HG02970 (cell line): ENCODE measurements around the gene DYNC1I1.

ENCODE experiments used
- ATAC-seq: cut with Tn5 transposase; IDR thresholded peaks from one replicate; pipeline ENCODE4 v1.9.1; 2021; ENCODE audit warnings: mild to moderate bottlenecking, moderate library complexity, moderate number of reproducible peaks; ENCODE audit not compliant: unreplicated experiment, low FRiP score

The DYNC1I1 gene

DNA sequence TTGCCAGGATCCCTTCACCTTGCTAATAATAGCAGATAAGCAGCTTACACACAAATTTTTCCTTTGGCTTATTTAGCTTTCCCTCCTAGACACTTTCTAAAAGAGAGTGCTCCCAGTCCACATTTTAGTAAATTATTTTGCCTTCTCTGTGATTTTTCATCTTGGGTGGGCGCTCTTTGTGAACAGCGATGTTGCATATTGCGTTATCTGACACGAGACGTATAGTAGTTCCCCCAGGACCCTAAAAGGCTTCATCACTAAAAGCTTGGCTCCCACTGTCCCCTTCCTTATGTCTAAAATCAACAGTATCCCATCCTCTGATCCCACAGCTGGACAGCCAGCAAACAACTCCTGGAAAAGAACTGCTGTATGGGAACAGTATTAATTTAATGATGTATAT is 232.9 kb downstream of the DYNC1I1 start:
- ATAC-seq, result no peak

GRCh38 chr7:96009148-96009547 is 236.8 kb downstream of the DYNC1I1 start:
- ATAC-seq, result no peak

DNA sequence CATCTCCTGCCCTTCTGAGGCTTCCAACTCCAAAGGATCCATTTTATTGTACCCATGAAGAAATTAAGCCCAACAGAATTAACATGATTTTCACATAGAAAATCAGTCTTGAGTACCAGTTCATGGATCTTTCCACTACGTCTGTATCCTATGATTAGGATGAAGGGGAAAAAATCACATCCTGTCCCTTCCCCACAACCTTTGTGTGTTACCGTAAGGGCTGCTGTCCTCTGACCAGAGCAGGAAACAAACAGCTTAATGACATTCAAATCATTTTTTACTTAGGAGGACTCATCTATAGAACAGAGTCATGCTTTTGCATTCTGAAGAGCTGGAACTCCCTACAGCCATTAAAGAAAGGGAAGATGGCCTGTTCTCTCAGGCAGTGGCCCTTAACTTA is 241.5 kb downstream of the DYNC1I1 start:
- ATAC-seq, result no peak

DNA sequence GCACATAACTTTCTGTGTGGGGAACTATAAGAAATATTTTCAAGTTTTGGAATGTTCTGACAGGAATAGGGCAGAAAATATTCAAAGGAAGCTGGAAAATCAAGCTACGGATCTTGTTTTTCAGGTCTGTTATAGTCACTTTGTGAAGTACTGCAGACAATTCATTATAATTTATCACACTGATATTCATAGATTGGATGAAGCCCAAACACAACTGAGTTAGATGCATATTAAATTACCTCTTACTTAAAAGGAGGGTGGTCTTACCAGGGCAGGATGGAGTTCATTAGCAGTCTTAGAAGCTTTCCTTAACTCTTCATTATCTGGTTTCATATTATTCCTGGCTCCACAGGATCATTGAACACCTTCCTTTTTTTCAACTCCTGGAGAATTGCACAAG is 242.3 kb downstream of the DYNC1I1 start:
- ATAC-seq, result no peak

DNA sequence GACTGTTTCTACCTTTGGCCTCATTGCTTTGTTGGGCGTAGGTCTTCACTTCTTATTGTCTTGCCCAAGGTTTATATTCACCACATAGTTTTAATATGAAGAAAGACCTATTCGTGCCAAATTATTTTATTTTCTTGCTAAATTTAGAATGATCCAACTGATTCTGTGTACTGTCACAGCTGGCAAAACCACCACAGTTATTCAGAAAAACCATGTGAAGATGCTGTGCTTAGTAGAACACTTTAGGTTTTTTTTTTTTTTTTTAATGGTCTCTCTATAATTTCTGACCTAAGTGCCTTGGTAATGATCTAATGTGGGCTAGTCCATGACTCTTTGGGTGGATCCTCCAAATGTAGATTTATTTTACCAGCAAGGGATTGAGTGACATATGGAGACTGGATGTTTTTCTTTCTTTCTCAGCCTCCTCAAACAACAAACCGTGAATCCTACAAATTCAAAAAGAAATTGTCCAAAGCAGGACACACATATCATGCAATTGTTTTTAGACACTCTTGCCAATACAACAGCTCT is 243.8 kb downstream of the DYNC1I1 start:
- ATAC-seq, result no peak

GRCh38 chr7:96016735-96017134 is 244.4 kb downstream of the DYNC1I1 start:
- no peak for ATAC-seq

GRCh38 chr7:96017877-96018276 is 245.5 kb downstream of the DYNC1I1 start:
- no peak for ATAC-seq

- no peak for ATAC-seq
These were observed 249.2 kb downstream of the DYNC1I1 start for GRCh38 chr7:96021568-96021967.

DNA sequence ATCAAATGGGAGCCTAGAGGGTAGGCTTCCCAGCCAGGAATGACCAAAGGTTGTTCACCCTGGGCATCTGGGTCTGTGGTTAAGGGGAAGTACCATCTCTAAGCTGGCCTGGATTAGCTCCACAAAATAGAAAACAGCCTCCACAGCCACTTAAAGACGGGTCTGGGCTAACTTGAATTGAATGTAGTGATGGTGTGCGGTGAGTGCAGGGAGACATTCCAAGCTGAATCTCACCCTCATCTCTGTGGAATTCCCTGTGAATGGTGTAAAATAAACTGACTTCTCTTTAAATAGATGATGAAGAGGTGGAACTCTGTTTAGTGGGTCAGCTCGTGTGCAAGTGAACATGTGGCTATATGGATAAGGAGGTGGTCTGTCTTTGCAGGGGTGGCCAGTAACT is 251.0 kb downstream of the DYNC1I1 start:
- ATAC-seq, result no peak

DNA sequence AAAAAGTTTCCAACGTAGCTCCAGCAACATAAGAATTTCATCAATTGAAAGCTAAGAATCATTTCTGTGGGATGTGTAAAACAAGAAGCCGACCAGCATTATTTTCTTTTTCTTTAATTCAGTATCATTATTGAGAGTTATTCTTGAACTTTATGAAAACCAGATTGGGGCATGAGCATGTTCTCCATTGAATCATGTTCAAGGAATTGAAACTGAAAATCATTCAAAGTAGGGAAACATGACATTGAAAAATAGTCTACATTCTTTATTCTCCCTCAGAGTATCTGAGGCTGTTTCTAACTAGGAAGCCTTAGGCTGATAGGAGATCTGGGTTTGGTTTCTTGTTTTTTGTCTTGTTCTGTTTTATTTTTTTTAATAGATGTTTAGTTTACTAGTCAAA is 253.7 kb downstream of the DYNC1I1 start:
- ATAC-seq, result no peak

DNA sequence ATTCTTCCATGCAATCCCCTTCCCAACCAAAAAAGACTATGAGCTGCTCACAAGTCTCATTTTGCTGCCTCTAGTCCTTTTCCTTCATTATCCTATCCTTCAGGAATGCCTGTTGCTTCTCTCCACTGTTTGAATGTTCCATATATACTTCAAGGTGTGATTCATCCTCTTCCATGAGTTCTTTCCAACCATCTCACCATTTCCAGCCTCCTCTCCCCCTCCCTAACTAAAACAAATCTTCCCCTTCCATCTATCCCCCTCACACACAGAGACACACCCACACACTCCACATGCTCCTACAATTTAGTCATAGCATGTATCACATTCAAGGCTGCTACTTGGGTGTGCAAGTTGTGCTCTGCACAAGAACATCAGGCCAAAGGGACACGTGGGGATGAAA is 254.3 kb downstream of the DYNC1I1 start:
- ATAC-seq, result no peak

- ATAC-seq, result no peak
These were observed 256.4 kb downstream of the DYNC1I1 start for GRCh38 chr7:96028729-96029128.

GRCh38 chr7:96033009-96033598 is 260.8 kb downstream of the DYNC1I1 start:
- no peak for ATAC-seq

DNA sequence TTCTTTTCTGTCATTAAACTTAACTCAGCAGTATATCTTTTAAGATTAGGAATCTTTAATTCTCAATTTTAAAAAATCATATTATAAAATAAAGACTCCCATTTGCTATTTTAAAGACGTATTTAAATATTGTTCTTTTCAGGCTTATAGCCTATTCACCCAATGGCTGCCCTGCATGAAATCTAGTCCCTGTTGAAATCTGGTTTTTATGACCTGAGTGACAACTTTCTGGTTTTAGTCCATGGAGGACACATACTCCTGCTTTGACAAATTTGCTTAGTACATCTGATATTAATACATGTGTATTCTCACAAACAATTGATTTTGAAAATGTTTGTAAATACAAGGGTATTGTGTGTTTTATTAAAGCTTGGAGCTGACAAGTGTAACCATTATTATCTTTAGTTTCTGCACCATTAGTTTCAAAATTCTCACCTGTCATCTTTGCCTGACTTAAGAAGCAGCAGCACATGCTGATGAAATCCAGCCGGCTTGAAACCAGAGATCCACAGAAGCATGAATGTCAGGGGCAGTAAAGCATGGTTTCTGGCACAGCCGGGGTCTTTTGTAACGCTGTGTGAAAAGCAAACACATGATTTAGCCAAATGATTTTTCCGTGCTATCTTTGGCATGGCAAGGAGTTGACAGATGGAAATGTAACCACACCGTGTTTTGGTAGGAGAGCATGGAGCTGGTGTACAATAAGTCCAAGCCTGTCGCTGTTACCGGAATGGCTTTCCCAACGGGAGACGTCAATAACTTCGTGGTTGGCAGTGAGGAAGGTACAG is 262.8 kb downstream of the DYNC1I1 start:
- no peak for ATAC-seq

DNA sequence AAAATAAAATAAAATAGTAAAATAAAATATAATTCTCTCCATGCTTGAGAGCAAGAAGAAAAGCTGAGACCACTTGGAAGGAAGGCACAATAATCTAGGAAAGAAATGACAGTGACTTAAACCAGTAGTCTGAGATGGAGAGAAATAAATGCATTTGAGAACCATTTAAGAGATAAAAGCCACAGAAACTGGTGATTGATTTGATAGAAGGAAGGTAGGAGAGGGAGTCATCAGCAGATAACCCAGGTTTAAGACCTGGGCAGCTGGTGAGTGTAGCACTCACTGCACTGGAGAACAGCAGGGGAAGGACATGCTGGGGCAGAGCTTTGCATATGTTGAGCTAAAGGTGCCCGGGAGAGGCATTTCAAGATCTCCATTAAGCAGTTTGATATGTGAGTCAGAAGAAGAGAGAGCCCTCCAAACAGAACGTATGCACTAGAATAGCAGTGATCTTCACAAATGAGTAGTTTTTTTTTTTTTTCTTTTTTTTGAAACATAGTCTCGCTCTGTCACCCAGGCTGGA is 268.0 kb downstream of the DYNC1I1 start:
- no peak for ATAC-seq

- ATAC-seq, result no peak
These were observed 268.8 kb downstream of the DYNC1I1 start for GRCh38 chr7:96041171-96041570.

- no peak for ATAC-seq
These were observed 272.8 kb downstream of the DYNC1I1 start for GRCh38 chr7:96045181-96045580.

GRCh38 chr7:96045919-96046318 is 273.6 kb downstream of the DYNC1I1 start:
- ATAC-seq, result no peak

DNA sequence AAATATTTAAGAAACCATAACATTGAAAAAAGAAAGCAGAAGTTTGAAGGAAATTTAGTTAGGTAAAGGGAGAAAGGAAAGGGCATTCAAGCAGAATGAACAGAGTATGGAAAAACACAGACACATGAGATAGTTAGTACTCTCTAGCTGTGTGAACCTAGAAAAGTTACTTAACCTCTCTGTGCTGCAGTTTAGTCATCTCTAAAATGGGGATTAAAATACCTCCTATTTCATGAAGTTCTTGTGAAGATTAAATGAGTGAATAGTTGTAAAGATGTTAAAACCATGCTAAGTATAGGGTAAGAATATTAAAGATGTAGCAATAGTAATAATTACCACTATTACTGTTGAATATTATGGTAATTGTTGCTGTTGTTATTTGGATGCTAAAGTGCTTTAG is 279.9 kb downstream of the DYNC1I1 start:
- no peak for ATAC-seq

GRCh38 chr7:96052860-96053470 is 280.6 kb downstream of the DYNC1I1 start:
- ATAC-seq, result no peak

GRCh38 chr7:96055717-96056116 is 283.4 kb downstream of the DYNC1I1 start:
- ATAC-seq, result no peak
